Pancreas (tissue), 10 donors: Measurements from ENCODE around the gene ANKFY1. TPM values are rescaled to one million over a fixed set of nuclear protein-coding genes. Genes with fewer than 3 reads are reported as not detected.

ENCODE experiments used
- ATAC-seq, 4 donors: fragments of 200-7000 bp; cut with Tn5 transposase; one replicate each; pipeline versions ENCODE4 v1.8.0 to v1.9.1; 2020; ENCODE audit warnings: mild to moderate bottlenecking in 4 of 4, moderate library complexity in 4 of 4
- DNase-seq, 6 donors: peaks; one replicate each; pipeline ENCODE4 v3.0.0-alpha.2; 2020
- FAIRE-seq: peaks from 2 replicates; lab custom pipeline; 2012; peaks lifted over from hg19 to GRCh38; lab: Jason Lieb, UNC
- H3K27ac ChIP-seq, 4 donors: fragments of 200-600 bp; sonication (generic); 1 replicate in 3 of 4; 2 replicates in 1 of 4; pipeline versions ENCODE4 v1.5.0 to v1.8.0; 2020
- H3K27me3 ChIP-seq, 4 donors: fragments of 200-600 bp; one replicate each; pipeline ENCODE4 v1.8.0; 2021
- H3K36me3 ChIP-seq, 3 donors: fragments of 200-600 bp; sonication (generic) in 1 of 3; one replicate each; pipeline versions ENCODE4 v1.5.0 to v1.8.0; 2020 to 2021
- H3K4me1 ChIP-seq, 3 donors: fragments of 200-600 bp; one replicate each; pipeline ENCODE4 v1.8.0; 2021
- H3K4me3 ChIP-seq, 4 donors: fragments of 200-600 bp; sonication (generic) in 2 of 4; one replicate each; pipeline versions ENCODE4 v1.5.0 to v1.8.0; 2020 to 2021
- H3K9me3 ChIP-seq, 4 donors: fragments of 200-600 bp; one replicate each; pipeline ENCODE4 v1.8.0; 2021
- CTCF ChIP-seq, 4 donors: fragments of 200-600 bp; sonication (generic) in 3 of 4; IDR thresholded peaks; one replicate each; pipeline versions ENCODE4 v1.5.0 to v1.8.0; 2021; ENCODE audit warnings: antibody characterized with exemption in 4 of 4
- WGBS, 2 donors: extraction: QIAGEN DNeasy Blood & Tissue Kit; methylation state at CpG; one replicate each; pipeline ENCODE4 v1.1.7; 2013; 5-methylcytosine and 5-hydroxymethylcytosine counted together
- intact Hi-C, 3 donors: fragments of 100-400 bp; cut with DNase I; formaldehyde crosslinking; loops; one replicate each; pipeline versions ENCODE4 v1.11.1 to v1.14.2; 2022
- polyA plus RNA-seq, 2 donors: library from polyadenylated mRNA; stranded (reverse); fragments of 200-250 nt; gene quantifications; one replicate each; pipeline ENCODE4 v1.2.3, GENCODE V29; 2013
- total RNA-seq, 6 donors: library from RNA; stranded (reverse); fragmentation: NEBNext Ultra II Directional in 4 of 6; extraction: Animal tissue kit (Norgen Biotek cat#: 25700) in 4 of 6; gene quantifications; one replicate each; pipeline versions ENCODE4 v1.2.1 to v1.2.4, GENCODE V29; 2021 to 2023
- donor health status: healthy with polysubstance abuse.
- donor health status: DM: no; HTN: no; CAD: no; lungs with moderate emphysema.
- donor health status: DM: no; HTN: no; CAD: no.
- donor health status: control.
- donor health status: control.
- donor health status: Bipolar disorder and iron deficiency.
- donor health status: DM: yes; HTN: yes; CAD: no.
- donor health status: DM: no; HTN: no; CAD: no.
- donor health status: DM: no; HTN: no; CAD: no.
- donor health status: DM: yes; HTN: yes; CAD: no.

ANKFY1 gene
- total and polyA plus RNA-seq, 8 donors = 11.3 to 30.3 (median 13.9) TPM

- FAIRE-seq = no peak
- intact Hi-C loops = no loop called here
- no peaks in the 10 kb centered on the region for H3K36me3 ChIP-seq
- WGBS, 2 donors = 70 to 72% methylated on average over 4 of the region's 4 CpGs
- no peak for TF ChIP-seq CTCF (IDR thresholded peaks at IDR 0.05)
- H3K9me3 ChIP-seq = no peaks in the 10 kb centered on the region
- no peaks in the 10 kb centered on the region for H3K27me3 ChIP-seq
- H3K4me1 ChIP-seq = peaks cover 0 to 5% (median 4%) of the 10 kb centered on the region in 3 donors
- no peak for ATAC-seq
- no peak overlapping the region for H3K4me3 ChIP-seq
- no peak for DNase-seq
- H3K27ac ChIP-seq = no peak overlapping the region
These were observed 31.9 kb upstream of the ANKFY1 start for GRCh38 chr17:4295686-4296085.

- Histone ChIP-seq H3K9me3 (no peaks in the 10 kb centered on the region), H3K4me1 (peaks cover 0 to 5% (median 4%) of the 10 kb centered on the region in 3 donors), H3K36me3 (no peaks in the 10 kb centered on the region), H3K4me3 (no peak overlapping the region), H3K27me3 (no peaks in the 10 kb centered on the region), H3K27ac (no peak overlapping the region)
- intact Hi-C loops = no loop called here
- DNase-seq (no peak), ATAC-seq (no peak), FAIRE-seq (no peak)
- 100% methylated on average over 1 of the region's 1 CpG for WGBS, 2 donors
- TF ChIP-seq CTCF (IDR thresholded peaks at IDR 0.05) = no peak
These were observed 29.8 kb upstream of the ANKFY1 start for GRCh38 chr17:4293572-4293971.

GRCh38 chr17:4287710-4288109 lies 23.9 kb upstream of the ANKFY1 start:
- no peak for TF ChIP-seq CTCF (IDR thresholded peaks at IDR 0.05)
- Histone ChIP-seq H3K36me3 (no peaks in the 10 kb centered on the region), H3K9me3 (no peaks in the 10 kb centered on the region), H3K27me3 (no peaks in the 10 kb centered on the region), H3K27ac (no peak overlapping the region), H3K4me1 (no peaks in the 10 kb centered on the region), H3K4me3 (no peak overlapping the region)
- FAIRE-seq (no peak), ATAC-seq (no peak), DNase-seq (no peak)
- 96% methylated on average over 3 of the region's 3 CpGs for WGBS, 2 donors
- intact Hi-C loops = no loop called here

- Histone ChIP-seq H3K4me3 (no peak overlapping the region), H3K27ac (no peak overlapping the region), H3K36me3 (no peaks in the 10 kb centered on the region), H3K27me3 (no peaks in the 10 kb centered on the region), H3K4me1 (peaks cover 0 to 11% (median 0%) of the 10 kb centered on the region in 3 donors), H3K9me3 (no peaks in the 10 kb centered on the region)
- ATAC-seq (no peak), DNase-seq (no peak), FAIRE-seq (no peak)
- 95 to 98% methylated on average over 5 of the region's 5 CpGs for WGBS, 2 donors
- intact Hi-C loops = no loop called here
- TF ChIP-seq CTCF (IDR thresholded peaks at IDR 0.05) = no peak
These were observed 12.7 kb upstream of the ANKFY1 start for GRCh38 chr17:4276514-4276913.

- intact Hi-C loops = no loop called here
- Histone ChIP-seq H3K36me3 (no peaks in the 10 kb centered on the region), H3K9me3 (no peaks in the 10 kb centered on the region), H3K27me3 (no peaks in the 10 kb centered on the region), H3K4me3 (no peak overlapping the region), H3K27ac (no peak overlapping the region), H3K4me1 (peaks cover 0 to 11% (median 0%) of the 10 kb centered on the region in 3 donors)
- TF ChIP-seq CTCF (IDR thresholded peaks at IDR 0.05) = no peak
- DNase-seq = no peak
- FAIRE-seq = no peak
- no peak for ATAC-seq
- WGBS, 2 donors = 86 to 92% methylated on average over 4 of the region's 4 CpGs
These were observed 9.2 kb upstream of the ANKFY1 start for GRCh38 chr17:4272972-4273368.
